Measurements from ENCODE around the gene CELSR3.

CELSR3 gene

GRCh38 chr3:48682786-48683185 is 20.1 kb upstream of the CELSR3 start:
- no peaks in the 10 kb centered on the region for H3K27me3 Mint-ChIP-seq
- peaks cover 29% of the 10 kb centered on the region for H3K4me1 Mint-ChIP-seq (ENCODE audit: low read depth)
- no peak overlapping the region for H3K27ac Mint-ChIP-seq
- no peaks in the 10 kb centered on the region for H3K9me3 Mint-ChIP-seq
- no peak overlapping the region for H3K4me3 Mint-ChIP-seq
- no peak for DNase-seq
- H3K36me3 Mint-ChIP-seq (ENCODE audit: low read depth): peaks cover 66% of the 10 kb centered on the region

DNA sequence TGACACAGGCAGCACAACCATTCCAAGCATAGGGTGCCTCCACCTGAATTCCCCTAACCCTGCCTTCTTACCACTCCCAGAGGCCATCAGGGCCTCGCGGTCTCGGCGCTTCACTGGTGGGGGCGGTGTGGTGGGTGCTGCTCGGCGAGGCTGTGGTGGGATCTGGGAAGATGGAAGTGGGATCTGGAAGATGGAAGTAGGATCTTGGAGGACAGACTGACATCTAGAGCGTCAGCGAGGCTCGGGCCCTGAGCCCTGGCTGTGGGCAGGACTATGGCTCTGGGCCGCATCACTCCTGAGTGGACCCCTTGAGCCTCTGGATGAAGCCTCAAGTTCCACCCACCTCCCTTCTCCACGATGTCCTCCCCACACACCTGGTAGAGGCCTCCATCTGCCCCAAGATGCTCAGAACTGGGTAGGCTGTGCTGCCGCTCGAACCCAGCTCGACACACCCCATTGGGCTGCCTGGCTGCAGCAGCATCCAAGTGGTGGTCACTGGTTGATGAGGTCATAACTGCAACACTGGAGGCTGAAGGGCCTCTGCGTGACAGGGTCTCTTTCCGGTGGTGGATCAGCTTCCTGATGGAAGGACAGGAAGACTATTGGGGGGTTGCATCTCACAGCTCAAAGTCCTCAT is 19.4 kb upstream of the CELSR3 start:
- Mint-ChIP-seq H3K36me3 (ENCODE audit: low read depth) (peaks cover 66% of the 10 kb centered on the region), H3K9me3 (no peaks in the 10 kb centered on the region), H3K27ac (no peak overlapping the region), H3K4me3 (no peak overlapping the region), H3K27me3 (no peaks in the 10 kb centered on the region), H3K4me1 (ENCODE audit: low read depth) (peaks cover 29% of the 10 kb centered on the region)
- no peak for DNase-seq

- DNase-seq: no peak
- H3K27ac Mint-ChIP-seq: no peak overlapping the region
- no peaks in the 10 kb centered on the region for H3K9me3 Mint-ChIP-seq
- no peaks in the 10 kb centered on the region for H3K27me3 Mint-ChIP-seq
- H3K4me1 Mint-ChIP-seq (ENCODE audit: low read depth): peaks cover 27% of the 10 kb centered on the region
- H3K4me3 Mint-ChIP-seq: no peak overlapping the region
- H3K36me3 Mint-ChIP-seq (ENCODE audit: low read depth): peaks cover 65% of the 10 kb centered on the region
These were observed 18.8 kb upstream of the CELSR3 start for GRCh38 chr3:48681541-48681880.

DNA sequence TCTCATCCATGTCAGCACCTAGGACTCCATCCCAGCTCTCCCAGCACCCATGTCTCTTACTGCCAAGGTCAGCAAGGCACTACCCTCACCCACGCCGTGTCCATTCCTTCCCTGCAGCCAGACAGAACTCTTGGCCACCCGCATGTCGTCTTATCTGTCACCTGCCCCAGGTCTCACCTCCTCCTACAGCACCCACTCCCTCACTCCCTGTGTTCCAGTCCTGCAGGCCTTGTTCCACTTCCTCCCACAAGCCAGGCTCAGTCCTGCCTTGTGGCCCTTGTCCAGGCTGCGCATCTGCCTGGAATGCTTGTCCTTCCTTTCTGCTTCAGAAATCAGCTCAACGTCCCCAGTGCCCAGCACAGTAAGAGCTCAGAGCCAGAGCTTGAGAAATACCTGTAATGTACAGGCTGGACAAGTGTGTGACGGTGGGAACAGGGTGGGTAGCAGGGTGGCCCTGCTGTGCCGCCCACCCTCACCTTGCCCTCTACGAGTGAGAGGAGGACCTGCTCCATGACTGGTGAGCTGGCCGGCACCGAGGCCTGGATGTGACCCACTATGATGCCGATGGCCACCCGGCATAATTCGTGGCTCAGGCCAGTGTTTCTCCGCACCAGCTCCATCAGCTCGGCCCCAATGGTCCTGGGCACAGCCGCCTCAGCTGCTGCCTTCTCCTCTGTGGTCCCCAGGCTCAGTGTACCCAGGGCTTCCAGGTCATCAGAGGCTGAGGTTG is 18.3 kb upstream of the CELSR3 start:
- H3K27me3 Mint-ChIP-seq: no peaks in the 10 kb centered on the region
- no peak for DNase-seq
- peaks cover 21% of the 10 kb centered on the region for H3K4me1 Mint-ChIP-seq (ENCODE audit: low read depth)
- no peak overlapping the region for H3K4me3 Mint-ChIP-seq
- H3K36me3 Mint-ChIP-seq (ENCODE audit: low read depth): peaks cover 69% of the 10 kb centered on the region
- no peaks in the 10 kb centered on the region for H3K9me3 Mint-ChIP-seq
- H3K27ac Mint-ChIP-seq: no peak overlapping the region

GRCh38 chr3:48679411-48680391 is 17.0 kb upstream of the CELSR3 start:
- H3K27ac Mint-ChIP-seq: no peak overlapping the region
- no peak for DNase-seq
- peaks cover 18% of the 10 kb centered on the region for H3K4me1 Mint-ChIP-seq (ENCODE audit: low read depth)
- H3K4me3 Mint-ChIP-seq: no peak overlapping the region
- no peaks in the 10 kb centered on the region for H3K27me3 Mint-ChIP-seq
- peaks cover 78% of the 10 kb centered on the region for H3K36me3 Mint-ChIP-seq (ENCODE audit: low read depth)
- no peaks in the 10 kb centered on the region for H3K9me3 Mint-ChIP-seq

DNA sequence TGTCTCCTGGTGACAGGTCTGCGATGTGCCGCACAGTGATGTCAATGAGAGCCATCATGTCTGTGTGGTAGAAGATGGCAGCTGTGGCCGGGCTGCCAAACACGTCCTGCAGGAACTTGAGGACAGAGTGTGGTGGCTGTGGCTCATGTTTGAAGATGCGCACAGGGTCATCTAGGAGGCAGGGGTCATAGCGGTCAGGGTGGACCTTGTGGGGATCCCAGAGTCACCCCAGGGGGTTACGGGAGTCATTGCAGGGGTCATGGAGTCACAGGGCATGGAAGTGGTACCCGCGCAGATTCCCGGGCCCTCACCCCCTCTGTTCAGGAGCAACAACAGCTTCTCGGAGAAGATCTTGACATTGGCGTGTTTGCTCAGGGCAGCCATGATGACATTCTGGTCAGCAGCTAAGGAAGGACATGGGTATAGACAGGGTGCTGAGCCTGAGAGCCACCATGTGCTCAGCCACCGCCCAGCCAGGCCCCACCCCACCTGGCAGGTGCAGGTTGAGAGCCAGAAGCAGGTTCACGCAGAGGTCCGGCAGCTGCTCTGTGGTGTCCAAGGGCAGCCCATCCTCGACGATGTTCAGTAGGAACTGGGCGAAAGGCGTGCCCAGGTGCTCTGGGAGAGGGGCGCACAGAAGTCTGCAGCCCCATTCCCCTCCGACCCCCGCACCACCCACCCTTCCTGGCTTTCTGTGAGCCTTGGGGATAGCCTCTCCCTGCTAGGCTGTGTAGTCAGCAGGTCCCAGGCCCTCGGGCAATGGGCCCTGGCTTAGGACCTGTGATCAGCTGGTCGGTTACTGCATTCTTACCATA is 16.1 kb upstream of the CELSR3 start:
- H3K27ac Mint-ChIP-seq: no peak overlapping the region

DNA sequence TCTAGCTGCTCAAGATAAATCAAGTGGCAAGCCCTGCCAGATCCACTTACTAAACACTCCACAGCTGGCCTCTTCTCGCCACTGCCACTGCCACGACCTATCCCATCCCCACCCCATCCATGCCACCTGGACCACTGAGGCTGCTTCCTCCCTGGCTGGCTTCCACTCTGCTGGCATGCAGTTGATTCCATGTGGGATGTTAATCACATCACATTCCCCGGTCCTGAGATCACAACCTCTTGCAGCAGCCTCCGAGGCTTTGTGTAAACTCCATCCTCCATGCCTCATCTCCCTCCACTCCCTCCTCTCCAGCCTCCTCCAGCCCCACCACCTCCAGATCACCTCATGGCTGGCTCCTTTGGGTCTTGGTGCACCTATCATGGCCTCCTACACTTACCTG is 15.4 kb upstream of the CELSR3 start:
- Mint-ChIP-seq H3K36me3 (ENCODE audit: low read depth) (peaks cover 86% of the 10 kb centered on the region), H3K4me3 (no peak overlapping the region), H3K27ac (no peak overlapping the region), H3K9me3 (no peaks in the 10 kb centered on the region), H3K4me1 (ENCODE audit: low read depth) (peaks cover 2% of the 10 kb centered on the region), H3K27me3 (no peaks in the 10 kb centered on the region)
- no peak for DNase-seq

More for the DNA sequence above, 16.1 kb upstream of the CELSR3 start:
- peaks cover 83% of the 10 kb centered on the region for H3K36me3 Mint-ChIP-seq (ENCODE audit: low read depth)
- H3K4me1 Mint-ChIP-seq (ENCODE audit: low read depth): peaks cover 8% of the 10 kb centered on the region
- H3K4me3 Mint-ChIP-seq: no peak overlapping the region
- no peak for DNase-seq
- no peaks in the 10 kb centered on the region for H3K9me3 Mint-ChIP-seq
- no peaks in the 10 kb centered on the region for H3K27me3 Mint-ChIP-seq

GRCh38 chr3:48674505-48674904 is 11.8 kb upstream of the CELSR3 start:
- Mint-ChIP-seq H3K36me3 (ENCODE audit: low read depth) (peaks cover 68% of the 10 kb centered on the region), H3K4me3 (no peak overlapping the region), H3K9me3 (no peaks in the 10 kb centered on the region), H3K27me3 (no peaks in the 10 kb centered on the region), H3K4me1 (ENCODE audit: low read depth) (no peaks in the 10 kb centered on the region), H3K27ac (no peak overlapping the region)
- no peak for DNase-seq

- Mint-ChIP-seq H3K4me1 (ENCODE audit: low read depth) (no peaks in the 10 kb centered on the region), H3K27me3 (no peaks in the 10 kb centered on the region), H3K27ac (peak overlapping the region; percentile 30), H3K9me3 (no peaks in the 10 kb centered on the region), H3K36me3 (ENCODE audit: low read depth) (peaks cover 52% of the 10 kb centered on the region), H3K4me3 (no peak overlapping the region)
- no peak for DNase-seq
These were observed 9.8 kb upstream of the CELSR3 start for GRCh38 chr3:48672522-48672921.

- Mint-ChIP-seq H3K4me1 (ENCODE audit: low read depth) (peaks cover 24% of the 10 kb centered on the region), H3K9me3 (peaks cover 2% of the 10 kb centered on the region), H3K4me3 (no peak overlapping the region), H3K27me3 (peaks cover 36% of the 10 kb centered on the region), H3K36me3 (ENCODE audit: low read depth) (peaks cover 8% of the 10 kb centered on the region), H3K27ac (no peak overlapping the region)
- DNase-seq: no peak
These were observed 2.2 kb upstream of the CELSR3 start for GRCh38 chr3:48664929-48665328.

DNA sequence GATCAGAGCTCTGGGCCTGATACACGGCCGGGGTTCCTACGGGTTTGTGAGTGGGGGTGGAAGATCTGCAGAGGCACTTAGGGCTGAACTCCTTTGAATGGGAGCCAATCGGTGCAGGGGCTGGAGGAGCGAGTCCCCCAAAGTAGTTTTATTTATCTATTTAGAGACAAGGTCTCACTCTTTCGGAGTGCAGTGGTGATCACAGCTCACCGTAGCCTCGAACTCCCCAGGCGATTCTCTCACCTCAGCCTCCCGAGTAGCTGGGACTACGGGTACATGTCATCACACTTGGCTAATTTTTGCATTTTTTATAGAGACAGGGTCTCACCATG is 1.6 kb upstream of the CELSR3 start:
- DNase-seq: no peak
- H3K27me3 Mint-ChIP-seq: peaks cover 42% of the 10 kb centered on the region
- H3K27ac Mint-ChIP-seq: no peak overlapping the region
- H3K36me3 Mint-ChIP-seq (ENCODE audit: low read depth): peaks cover 8% of the 10 kb centered on the region
- peaks cover 2% of the 10 kb centered on the region for H3K9me3 Mint-ChIP-seq
- H3K4me1 Mint-ChIP-seq (ENCODE audit: low read depth): peaks cover 24% of the 10 kb centered on the region
- H3K4me3 Mint-ChIP-seq: peak overlapping the region; percentile 82

DNA sequence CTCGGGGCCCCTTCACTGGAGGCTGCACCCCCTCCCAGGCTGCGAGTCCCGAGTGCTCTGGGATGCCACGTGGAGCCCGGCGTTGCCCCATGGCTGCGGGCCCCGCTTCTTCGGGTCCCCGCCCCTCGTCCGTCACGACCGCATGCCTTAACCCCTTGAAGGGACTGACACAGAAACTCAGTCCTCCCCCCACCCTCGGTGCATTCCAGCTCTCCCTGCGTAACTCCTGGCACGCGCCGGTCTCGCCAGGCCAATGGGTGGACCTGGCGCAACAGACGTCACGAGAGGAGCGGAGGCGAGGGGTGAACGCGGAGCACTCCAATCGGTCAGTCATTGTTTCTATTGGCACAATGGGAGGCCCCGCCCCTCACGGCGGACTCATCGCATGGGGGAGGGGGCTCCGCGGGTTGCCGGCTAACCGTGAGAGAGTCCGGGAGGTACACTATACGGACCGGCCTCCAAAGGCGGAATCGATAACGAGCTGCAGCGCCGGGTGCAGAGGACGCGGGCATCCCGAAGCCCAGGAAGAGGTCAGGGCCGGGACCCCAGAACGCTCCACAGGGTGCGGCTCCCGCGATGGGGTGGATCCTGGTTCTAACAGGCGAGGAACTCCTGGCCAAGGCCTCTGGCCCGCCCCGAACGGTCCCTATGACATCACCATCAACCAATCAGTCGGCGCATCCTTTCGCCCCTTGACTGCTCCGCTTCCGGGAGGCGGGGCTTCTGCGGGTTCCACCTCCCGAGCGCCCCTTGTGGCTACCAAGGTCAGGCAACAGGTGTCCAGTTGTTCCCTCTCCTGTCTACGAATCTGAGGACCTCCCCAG is 1.0 kb upstream of the CELSR3 start:
- Mint-ChIP-seq H3K36me3 (ENCODE audit: low read depth) (peaks cover 8% of the 10 kb centered on the region), H3K27ac (peak overlapping the region; percentile 91), H3K4me1 (ENCODE audit: low read depth) (peaks cover 24% of the 10 kb centered on the region), H3K9me3 (peaks cover 2% of the 10 kb centered on the region), H3K4me3 (peak overlapping the region; percentile 82), H3K27me3 (peaks cover 47% of the 10 kb centered on the region)
- DNase-seq: peak; percentile 90

DNA sequence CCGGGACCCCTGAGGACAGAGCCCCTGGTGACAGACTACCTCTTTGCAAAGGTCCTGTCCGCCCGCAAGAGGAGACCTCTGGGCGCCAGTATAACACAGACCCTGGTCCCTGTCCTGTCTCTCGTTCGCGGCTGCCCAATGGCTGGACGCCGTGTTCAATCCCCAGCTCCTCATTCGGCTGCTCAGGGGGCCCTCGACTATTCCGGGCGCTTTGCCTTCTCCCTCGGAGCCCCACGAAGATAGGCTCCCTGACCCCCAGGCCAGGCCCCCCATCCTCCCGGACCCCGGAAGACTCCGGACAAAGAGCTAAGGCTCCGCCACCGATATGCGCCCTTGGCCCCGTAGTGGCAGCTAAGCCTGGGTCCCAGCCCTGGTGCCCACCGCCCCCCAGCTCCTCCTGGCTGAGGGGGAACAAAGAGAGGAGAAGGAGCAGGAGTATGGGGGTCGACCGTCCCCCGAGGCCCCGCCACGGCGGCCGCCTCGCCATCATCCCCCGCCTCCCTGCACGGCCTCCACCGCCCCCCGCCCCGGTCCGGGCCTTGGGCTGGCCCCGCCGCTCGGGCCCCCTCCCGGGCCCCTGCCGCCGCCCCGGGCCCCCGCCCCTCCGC is 437 bp downstream of the CELSR3 start:
- Mint-ChIP-seq H3K4me3 (peak overlapping the region; percentile 60), H3K27ac (no peak overlapping the region)

More for the DNA sequence above, 437 bp downstream of the CELSR3 start:
- Mint-ChIP-seq H3K27me3 (peaks cover 48% of the 10 kb centered on the region), H3K4me1 (ENCODE audit: low read depth) (peaks cover 28% of the 10 kb centered on the region), H3K9me3 (peaks cover 2% of the 10 kb centered on the region), H3K36me3 (ENCODE audit: low read depth) (peaks cover 5% of the 10 kb centered on the region)
- no peak for DNase-seq
